ENCODE results near the gene DNMT3B. TPM values are rescaled to one million over a fixed set of nuclear protein-coding genes. Genes with fewer than 3 reads are reported as not detected.

DNMT3B gene
- total RNA-seq, 1 experiment from 2014 or later, result 105 TPM

DNA sequence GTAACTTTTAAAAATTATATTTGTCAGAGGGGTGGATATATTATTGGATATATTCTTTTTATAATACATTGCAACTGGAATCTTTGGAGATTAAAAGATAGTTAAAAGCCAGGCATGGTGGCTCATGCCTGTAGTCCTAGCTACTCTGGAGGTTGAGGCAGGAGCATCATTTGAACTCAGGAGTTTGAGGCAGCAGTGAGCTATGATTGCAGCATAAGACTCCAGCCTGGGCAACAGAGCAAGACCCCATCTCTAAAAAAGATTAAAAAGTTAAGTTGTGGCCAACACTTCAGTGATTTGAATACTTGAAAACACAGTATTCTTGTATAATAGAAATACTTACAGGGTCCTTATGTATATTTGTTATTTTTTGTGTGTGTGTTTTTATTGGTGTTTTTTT, 72.8 kb downstream of the DNMT3B start:
- Histone ChIP-seq H3K9me3 (no peaks in the 10 kb centered on the region), H3K4me1 (peaks cover 4% of the 10 kb centered on the region), H3K27me3 (replicated peaks; ENCODE audit: control insufficient read depth, insufficient read depth, low read length) (no peaks in the 10 kb centered on the region), H3K4me3 (ENCODE audit: low read depth, low read length) (no peak overlapping the region), H3K36me3 (ENCODE audit: control insufficient read depth, insufficient read depth, low read length) (peaks cover 8% of the 10 kb centered on the region)
- no TSS peak for BruUV-seq (replicated peaks)
- H3K27ac Mint-ChIP-seq (ENCODE audit: unreplicated experiment), result no peak overlapping the region
- peaks cover 7% of the 10 kb centered on the region for H3K4me1 Mint-ChIP-seq (ENCODE audit: low read depth, unreplicated experiment)
- TF ChIP-seq, protein P1, sequence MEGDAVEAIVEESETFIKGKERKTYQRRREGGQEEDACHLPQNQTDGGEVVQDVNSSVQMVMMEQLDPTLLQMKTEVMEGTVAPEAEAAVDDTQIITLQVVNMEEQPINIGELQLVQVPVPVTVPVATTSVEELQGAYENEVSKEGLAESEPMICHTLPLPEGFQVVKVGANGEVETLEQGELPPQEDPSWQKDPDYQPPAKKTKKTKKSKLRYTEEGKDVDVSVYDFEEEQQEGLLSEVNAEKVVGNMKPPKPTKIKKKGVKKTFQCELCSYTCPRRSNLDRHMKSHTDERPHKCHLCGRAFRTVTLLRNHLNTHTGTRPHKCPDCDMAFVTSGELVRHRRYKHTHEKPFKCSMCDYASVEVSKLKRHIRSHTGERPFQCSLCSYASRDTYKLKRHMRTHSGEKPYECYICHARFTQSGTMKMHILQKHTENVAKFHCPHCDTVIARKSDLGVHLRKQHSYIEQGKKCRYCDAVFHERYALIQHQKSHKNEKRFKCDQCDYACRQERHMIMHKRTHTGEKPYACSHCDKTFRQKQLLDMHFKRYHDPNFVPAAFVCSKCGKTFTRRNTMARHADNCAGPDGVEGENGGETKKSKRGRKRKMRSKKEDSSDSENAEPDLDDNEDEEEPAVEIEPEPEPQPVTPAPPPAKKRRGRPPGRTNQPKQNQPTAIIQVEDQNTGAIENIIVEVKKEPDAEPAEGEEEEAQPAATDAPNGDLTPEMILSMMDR (IDR thresholded peaks at IDR 0.05; ENCODE audit: insufficient read depth in 1 of 2, low read depth in 1 of 2, low read length in 1 of 2, severe bottlenecking in 1 of 2, unreplicated experiment in 1 of 2), result no peak
- no peaks in the 10 kb centered on the region for H3K9me3 Mint-ChIP-seq (ENCODE audit: unreplicated experiment)
- H3K27me3 Mint-ChIP-seq (ENCODE audit: insufficient read depth, unreplicated experiment), result no peaks in the 10 kb centered on the region
- ChIA-PET POLR2A (no interaction called here), CTCF (no interaction called here)
- intact Hi-C loops (cut with micrococcal nuclease; ENCODE audit: unreplicated experiment), result loop anchor here (5.0 kb wide), 1 partner anchor 43 kb away; no protein-coding TSS in a partner anchor
- DNase-seq, result peak in 1 of 2 experiments; percentile 3
- peaks cover 100% of the 10 kb centered on the region for H3K36me3 Mint-ChIP-seq (ENCODE audit: insufficient read depth, unreplicated experiment)
- no peak overlapping the region for H3K4me3 Mint-ChIP-seq (ENCODE audit: unreplicated experiment)

DNA sequence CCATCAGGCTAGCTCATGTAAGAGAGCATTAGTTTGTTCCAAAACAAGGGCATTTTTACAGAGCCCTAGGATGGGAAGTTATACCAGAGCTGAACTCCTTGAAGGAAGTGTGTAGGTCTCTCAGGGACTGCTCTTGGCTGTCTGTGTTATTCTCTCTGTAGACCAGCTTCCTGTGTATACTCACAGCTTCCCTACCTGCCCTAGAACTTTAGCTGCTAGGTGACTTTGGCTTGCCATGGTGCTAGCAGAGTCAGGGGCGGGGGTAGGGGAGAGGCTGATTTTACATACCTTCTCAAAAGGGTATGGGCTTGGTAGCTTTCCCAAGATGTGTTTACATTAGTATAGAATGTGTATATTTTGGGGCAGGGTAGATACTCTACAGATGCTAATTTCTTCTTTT, 75.0 kb downstream of the DNMT3B start:
- H3K27ac Mint-ChIP-seq (ENCODE audit: unreplicated experiment), result no peak overlapping the region
- H3K9me3 Mint-ChIP-seq (ENCODE audit: unreplicated experiment), result no peaks in the 10 kb centered on the region
- H3K4me3 Mint-ChIP-seq (ENCODE audit: unreplicated experiment), result no peak overlapping the region
- intact Hi-C loops (cut with micrococcal nuclease; ENCODE audit: unreplicated experiment), result no loop called here
- H3K27me3 Mint-ChIP-seq (ENCODE audit: insufficient read depth, unreplicated experiment), result no peaks in the 10 kb centered on the region
- peaks cover 100% of the 10 kb centered on the region for H3K36me3 Mint-ChIP-seq (ENCODE audit: insufficient read depth, unreplicated experiment)
- ChIA-PET CTCF (no interaction called here), POLR2A (no interaction called here)
- peaks cover 3% of the 10 kb centered on the region for H3K4me1 Mint-ChIP-seq (ENCODE audit: low read depth, unreplicated experiment)
- Histone ChIP-seq H3K9me3 (no peaks in the 10 kb centered on the region), H3K27me3 (replicated peaks; ENCODE audit: control insufficient read depth, insufficient read depth, low read length) (no peaks in the 10 kb centered on the region), H3K36me3 (ENCODE audit: control insufficient read depth, insufficient read depth, low read length) (peaks cover 5% of the 10 kb centered on the region), H3K4me1 (peaks cover 1% of the 10 kb centered on the region; the same call in 1 of the 2 replicates), H3K4me3 (ENCODE audit: low read depth, low read length) (no peak overlapping the region)
- TF ChIP-seq, protein P1 (IDR thresholded peaks at IDR 0.05; ENCODE audit: insufficient read depth in 1 of 2, low read depth in 1 of 2, low read length in 1 of 2, severe bottlenecking in 1 of 2, unreplicated experiment in 1 of 2), result no peak
- peak in 1 of 2 experiments; percentile 26 for DNase-seq
- BruUV-seq (replicated peaks), result no TSS peak

DNA sequence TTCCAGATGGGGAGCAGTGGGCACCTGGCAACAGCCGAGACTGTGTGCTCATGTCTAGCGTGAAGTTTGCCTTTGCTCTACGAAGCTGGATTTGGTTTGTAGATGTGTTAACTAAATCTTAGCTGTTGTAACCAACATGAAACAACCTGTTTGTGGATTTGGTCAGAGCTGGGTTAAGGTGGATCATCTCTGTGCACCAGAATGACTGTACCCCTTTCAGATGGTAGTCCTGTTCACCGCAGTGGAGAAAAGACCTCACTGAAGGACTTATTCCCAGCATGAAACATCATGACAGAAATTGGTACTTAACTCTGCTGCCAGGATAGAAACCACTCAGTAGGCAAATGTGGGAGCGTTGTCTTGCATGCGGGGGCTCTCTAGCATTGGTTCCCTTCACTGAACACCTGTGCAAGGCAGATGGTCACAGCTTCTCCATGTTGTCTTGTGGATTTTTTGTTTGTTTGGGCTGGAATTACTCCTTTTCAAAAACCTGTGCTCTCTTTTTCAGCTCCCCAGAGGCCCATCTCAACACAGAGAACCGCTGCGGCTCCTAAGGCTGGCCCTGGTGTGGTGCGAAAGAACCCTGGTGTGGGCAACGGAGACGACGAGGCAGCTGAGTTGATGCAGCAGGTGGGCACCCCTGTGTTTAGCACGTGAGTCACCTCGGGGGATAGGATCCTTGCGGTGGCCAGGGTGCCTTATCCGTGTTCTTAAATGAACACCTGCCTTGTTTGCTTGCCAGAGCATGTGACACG, 77.2 kb downstream of the DNMT3B start:
- Histone ChIP-seq H3K36me3 (ENCODE audit: control insufficient read depth, insufficient read depth, low read length) (peaks cover 5% of the 10 kb centered on the region), H3K27me3 (replicated peaks; ENCODE audit: control insufficient read depth, insufficient read depth, low read length) (no peaks in the 10 kb centered on the region), H3K4me3 (ENCODE audit: low read depth, low read length) (no peak overlapping the region), H3K9me3 (no peaks in the 10 kb centered on the region), H3K4me1 (no peaks in the 10 kb centered on the region)
- H3K9me3 Mint-ChIP-seq (ENCODE audit: unreplicated experiment), result no peaks in the 10 kb centered on the region
- TF ChIP-seq, protein P1 (IDR thresholded peaks at IDR 0.05; ENCODE audit: insufficient read depth in 1 of 2, low read depth in 1 of 2, low read length in 1 of 2, severe bottlenecking in 1 of 2, unreplicated experiment in 1 of 2), result no peak
- ChIA-PET CTCF (no interaction called here), POLR2A (no interaction called here)
- no peaks in the 10 kb centered on the region for H3K4me1 Mint-ChIP-seq (ENCODE audit: low read depth, unreplicated experiment)
- BruUV-seq (replicated peaks), result no TSS peak
- peak in 1 of 2 experiments; percentile 8 for DNase-seq
- intact Hi-C loops (cut with micrococcal nuclease; ENCODE audit: unreplicated experiment), result no loop called here
- no peaks in the 10 kb centered on the region for H3K27me3 Mint-ChIP-seq (ENCODE audit: insufficient read depth, unreplicated experiment)
- no peak overlapping the region for H3K27ac Mint-ChIP-seq (ENCODE audit: unreplicated experiment)
- H3K4me3 Mint-ChIP-seq (ENCODE audit: unreplicated experiment), result no peak overlapping the region
- H3K36me3 Mint-ChIP-seq (ENCODE audit: insufficient read depth, unreplicated experiment), result peaks cover 100% of the 10 kb centered on the region
